Measurements from ENCODE around the gene PSTPIP1. TPM values are rescaled to one million over a fixed set of nuclear protein-coding genes. Genes with fewer than 3 reads are reported as not detected.

The PSTPIP1 gene
- total and polyA plus RNA-seq, 9 of the 15 experiments (the other 6 are each of a cell fraction or from before 2014, with no cell fraction given): not detected

DNA sequence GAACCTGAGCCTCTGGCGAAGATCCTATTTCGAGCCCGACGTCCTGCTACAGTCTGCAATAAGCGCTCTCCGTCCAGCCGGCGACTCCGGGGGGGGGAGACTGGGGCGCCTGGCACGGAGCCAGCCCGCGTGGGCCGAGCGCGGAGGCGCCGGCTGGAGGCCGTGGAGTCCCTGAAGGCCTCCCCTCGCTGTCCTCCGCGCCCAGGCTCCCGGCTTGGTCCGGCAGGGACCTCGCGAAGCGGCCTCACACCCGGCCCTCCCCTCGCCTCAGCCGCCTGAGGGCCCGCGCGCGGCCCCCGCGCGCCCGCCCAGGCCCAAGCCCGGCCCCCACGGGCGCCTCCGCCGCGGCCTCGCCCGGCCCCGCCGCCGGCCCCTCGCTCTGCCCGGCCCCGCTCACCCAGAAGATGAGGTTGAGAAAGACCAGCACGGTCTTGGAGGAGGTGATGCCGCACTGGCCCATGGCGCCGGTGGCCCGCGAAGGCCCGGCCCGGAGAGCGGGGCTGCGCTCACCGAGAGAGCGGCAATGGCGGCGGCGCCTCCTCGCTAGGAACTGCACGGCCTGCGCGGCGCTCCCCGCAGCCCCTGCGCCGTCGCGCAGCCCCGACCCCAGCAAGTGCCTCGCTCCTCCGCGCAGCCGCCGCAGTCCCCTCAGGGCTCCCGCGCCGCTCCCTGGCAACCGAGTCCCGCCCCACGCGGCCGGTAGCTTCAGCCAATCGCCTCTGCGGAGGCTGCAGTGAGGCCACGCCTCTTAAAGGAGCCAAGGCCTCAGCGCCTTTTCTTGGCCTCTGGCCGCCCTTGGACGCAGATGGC lies 75.8 kb downstream of the PSTPIP1 start, which contains the start of gene TSPAN3 (continued):
- TF ChIP-seq, protein P1, sequence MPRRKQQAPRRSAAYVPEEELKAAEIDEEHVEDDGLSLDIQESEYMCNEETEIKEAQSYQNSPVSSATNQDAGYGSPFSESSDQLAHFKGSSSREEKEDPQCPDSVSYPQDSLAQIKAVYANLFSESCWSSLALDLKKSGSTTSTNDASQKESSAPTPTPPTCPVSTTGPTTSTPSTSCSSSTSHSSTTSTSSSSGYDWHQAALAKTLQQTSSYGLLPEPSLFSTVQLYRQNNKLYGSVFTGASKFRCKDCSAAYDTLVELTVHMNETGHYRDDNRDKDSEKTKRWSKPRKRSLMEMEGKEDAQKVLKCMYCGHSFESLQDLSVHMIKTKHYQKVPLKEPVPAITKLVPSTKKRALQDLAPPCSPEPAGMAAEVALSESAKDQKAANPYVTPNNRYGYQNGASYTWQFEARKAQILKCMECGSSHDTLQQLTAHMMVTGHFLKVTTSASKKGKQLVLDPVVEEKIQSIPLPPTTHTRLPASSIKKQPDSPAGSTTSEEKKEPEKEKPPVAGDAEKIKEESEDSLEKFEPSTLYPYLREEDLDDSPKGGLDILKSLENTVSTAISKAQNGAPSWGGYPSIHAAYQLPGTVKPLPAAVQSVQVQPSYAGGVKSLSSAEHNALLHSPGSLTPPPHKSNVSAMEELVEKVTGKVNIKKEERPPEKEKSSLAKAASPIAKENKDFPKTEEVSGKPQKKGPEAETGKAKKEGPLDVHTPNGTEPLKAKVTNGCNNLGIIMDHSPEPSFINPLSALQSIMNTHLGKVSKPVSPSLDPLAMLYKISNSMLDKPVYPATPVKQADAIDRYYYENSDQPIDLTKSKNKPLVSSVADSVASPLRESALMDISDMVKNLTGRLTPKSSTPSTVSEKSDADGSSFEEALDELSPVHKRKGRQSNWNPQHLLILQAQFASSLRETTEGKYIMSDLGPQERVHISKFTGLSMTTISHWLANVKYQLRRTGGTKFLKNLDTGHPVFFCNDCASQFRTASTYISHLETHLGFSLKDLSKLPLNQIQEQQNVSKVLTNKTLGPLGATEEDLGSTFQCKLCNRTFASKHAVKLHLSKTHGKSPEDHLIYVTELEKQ (CRISPR knock-in tag; IDR thresholded peaks at IDR 0.05): no peak
- TF ChIP-seq, protein P2, sequence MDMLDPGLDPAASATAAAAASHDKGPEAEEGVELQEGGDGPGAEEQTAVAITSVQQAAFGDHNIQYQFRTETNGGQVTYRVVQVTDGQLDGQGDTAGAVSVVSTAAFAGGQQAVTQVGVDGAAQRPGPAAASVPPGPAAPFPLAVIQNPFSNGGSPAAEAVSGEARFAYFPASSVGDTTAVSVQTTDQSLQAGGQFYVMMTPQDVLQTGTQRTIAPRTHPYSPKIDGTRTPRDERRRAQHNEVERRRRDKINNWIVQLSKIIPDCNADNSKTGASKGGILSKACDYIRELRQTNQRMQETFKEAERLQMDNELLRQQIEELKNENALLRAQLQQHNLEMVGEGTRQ (CRISPR knock-in tag; IDR thresholded peaks at IDR 0.05): peak; percentile 15; the same call in 1 of the 2 replicates
- TF ChIP-seq, protein P3, sequence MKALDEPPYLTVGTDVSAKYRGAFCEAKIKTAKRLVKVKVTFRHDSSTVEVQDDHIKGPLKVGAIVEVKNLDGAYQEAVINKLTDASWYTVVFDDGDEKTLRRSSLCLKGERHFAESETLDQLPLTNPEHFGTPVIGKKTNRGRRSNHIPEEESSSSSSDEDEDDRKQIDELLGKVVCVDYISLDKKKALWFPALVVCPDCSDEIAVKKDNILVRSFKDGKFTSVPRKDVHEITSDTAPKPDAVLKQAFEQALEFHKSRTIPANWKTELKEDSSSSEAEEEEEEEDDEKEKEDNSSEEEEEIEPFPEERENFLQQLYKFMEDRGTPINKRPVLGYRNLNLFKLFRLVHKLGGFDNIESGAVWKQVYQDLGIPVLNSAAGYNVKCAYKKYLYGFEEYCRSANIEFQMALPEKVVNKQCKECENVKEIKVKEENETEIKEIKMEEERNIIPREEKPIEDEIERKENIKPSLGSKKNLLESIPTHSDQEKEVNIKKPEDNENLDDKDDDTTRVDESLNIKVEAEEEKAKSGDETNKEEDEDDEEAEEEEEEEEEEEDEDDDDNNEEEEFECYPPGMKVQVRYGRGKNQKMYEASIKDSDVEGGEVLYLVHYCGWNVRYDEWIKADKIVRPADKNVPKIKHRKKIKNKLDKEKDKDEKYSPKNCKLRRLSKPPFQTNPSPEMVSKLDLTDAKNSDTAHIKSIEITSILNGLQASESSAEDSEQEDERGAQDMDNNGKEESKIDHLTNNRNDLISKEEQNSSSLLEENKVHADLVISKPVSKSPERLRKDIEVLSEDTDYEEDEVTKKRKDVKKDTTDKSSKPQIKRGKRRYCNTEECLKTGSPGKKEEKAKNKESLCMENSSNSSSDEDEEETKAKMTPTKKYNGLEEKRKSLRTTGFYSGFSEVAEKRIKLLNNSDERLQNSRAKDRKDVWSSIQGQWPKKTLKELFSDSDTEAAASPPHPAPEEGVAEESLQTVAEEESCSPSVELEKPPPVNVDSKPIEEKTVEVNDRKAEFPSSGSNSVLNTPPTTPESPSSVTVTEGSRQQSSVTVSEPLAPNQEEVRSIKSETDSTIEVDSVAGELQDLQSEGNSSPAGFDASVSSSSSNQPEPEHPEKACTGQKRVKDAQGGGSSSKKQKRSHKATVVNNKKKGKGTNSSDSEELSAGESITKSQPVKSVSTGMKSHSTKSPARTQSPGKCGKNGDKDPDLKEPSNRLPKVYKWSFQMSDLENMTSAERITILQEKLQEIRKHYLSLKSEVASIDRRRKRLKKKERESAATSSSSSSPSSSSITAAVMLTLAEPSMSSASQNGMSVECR (CRISPR knock-in tag; IDR thresholded peaks at IDR 0.05): peak; percentile 47; the same call in 1 of the 2 replicates
- TF ChIP-seq, protein P4, sequence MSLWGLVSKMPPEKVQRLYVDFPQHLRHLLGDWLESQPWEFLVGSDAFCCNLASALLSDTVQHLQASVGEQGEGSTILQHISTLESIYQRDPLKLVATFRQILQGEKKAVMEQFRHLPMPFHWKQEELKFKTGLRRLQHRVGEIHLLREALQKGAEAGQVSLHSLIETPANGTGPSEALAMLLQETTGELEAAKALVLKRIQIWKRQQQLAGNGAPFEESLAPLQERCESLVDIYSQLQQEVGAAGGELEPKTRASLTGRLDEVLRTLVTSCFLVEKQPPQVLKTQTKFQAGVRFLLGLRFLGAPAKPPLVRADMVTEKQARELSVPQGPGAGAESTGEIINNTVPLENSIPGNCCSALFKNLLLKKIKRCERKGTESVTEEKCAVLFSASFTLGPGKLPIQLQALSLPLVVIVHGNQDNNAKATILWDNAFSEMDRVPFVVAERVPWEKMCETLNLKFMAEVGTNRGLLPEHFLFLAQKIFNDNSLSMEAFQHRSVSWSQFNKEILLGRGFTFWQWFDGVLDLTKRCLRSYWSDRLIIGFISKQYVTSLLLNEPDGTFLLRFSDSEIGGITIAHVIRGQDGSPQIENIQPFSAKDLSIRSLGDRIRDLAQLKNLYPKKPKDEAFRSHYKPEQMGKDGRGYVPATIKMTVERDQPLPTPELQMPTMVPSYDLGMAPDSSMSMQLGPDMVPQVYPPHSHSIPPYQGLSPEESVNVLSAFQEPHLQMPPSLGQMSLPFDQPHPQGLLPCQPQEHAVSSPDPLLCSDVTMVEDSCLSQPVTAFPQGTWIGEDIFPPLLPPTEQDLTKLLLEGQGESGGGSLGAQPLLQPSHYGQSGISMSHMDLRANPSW (CRISPR knock-in tag; IDR thresholded peaks at IDR 0.05): no peak
- TF ChIP-seq, protein P5, sequence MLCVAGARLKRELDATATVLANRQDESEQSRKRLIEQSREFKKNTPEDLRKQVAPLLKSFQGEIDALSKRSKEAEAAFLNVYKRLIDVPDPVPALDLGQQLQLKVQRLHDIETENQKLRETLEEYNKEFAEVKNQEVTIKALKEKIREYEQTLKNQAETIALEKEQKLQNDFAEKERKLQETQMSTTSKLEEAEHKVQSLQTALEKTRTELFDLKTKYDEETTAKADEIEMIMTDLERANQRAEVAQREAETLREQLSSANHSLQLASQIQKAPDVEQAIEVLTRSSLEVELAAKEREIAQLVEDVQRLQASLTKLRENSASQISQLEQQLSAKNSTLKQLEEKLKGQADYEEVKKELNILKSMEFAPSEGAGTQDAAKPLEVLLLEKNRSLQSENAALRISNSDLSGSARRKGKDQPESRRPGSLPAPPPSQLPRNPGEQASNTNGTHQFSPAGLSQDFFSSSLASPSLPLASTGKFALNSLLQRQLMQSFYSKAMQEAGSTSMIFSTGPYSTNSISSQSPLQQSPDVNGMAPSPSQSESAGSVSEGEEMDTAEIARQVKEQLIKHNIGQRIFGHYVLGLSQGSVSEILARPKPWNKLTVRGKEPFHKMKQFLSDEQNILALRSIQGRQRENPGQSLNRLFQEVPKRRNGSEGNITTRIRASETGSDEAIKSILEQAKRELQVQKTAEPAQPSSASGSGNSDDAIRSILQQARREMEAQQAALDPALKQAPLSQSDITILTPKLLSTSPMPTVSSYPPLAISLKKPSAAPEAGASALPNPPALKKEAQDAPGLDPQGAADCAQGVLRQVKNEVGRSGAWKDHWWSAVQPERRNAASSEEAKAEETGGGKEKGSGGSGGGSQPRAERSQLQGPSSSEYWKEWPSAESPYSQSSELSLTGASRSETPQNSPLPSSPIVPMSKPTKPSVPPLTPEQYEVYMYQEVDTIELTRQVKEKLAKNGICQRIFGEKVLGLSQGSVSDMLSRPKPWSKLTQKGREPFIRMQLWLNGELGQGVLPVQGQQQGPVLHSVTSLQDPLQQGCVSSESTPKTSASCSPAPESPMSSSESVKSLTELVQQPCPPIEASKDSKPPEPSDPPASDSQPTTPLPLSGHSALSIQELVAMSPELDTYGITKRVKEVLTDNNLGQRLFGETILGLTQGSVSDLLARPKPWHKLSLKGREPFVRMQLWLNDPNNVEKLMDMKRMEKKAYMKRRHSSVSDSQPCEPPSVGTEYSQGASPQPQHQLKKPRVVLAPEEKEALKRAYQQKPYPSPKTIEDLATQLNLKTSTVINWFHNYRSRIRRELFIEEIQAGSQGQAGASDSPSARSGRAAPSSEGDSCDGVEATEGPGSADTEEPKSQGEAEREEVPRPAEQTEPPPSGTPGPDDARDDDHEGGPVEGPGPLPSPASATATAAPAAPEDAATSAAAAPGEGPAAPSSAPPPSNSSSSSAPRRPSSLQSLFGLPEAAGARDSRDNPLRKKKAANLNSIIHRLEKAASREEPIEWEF (CRISPR knock-in tag; IDR thresholded peaks at IDR 0.05): no peak

All from K562 (cell line).